ENCODE data around the gene ATXN7L1.

Gene ATXN7L1

GRCh38 chr7:105831302-105831620 is 45.1 kb downstream of the ATXN7L1 start:
- Histone ChIP-seq H3K27ac (ENCODE audit: low read length) (no peak overlapping the region), H3K4me2 (ENCODE audit: low read depth, low read length) (no peak overlapping the region), H3K36me3 (replicated peaks; ENCODE audit: insufficient read depth, low read length) (no peaks in the 10 kb centered on the region), H3K4me1 (ENCODE audit: low read length) (peaks cover 28% of the 10 kb centered on the region), H3K27me3 (replicated peaks; ENCODE audit: insufficient read depth, low read length) (no peaks in the 10 kb centered on the region), H2AFZ (ENCODE audit: low read length) (no peak overlapping the region), H3K9ac (ENCODE audit: low read length) (no peak overlapping the region), H4K20me1 (ENCODE audit: insufficient read depth, low read length) (no peaks in the 10 kb centered on the region), H3K9me2 (replicated peaks; ENCODE audit: insufficient read depth, low read length) (no peaks in the 10 kb centered on the region), H3K9me3 (replicated peaks; ENCODE audit: insufficient read depth, low read length) (no peaks in the 10 kb centered on the region), H3K79me2 (ENCODE audit: low read length) (no peaks in the 10 kb centered on the region), H3F3A (ENCODE audit: insufficient read depth, low read length) (peaks cover 10% of the 10 kb centered on the region), H3K4me3 (ENCODE audit: low read length) (no peak overlapping the region)
- no peak for DNase-seq
- TF ChIP-seq EZH2phosphoT487 (IDR thresholded peaks at IDR 0.05; ENCODE audit: low read length) (no peak), EZH2 (optimal IDR thresholded peaks at IDR 0.05; ENCODE audit: low read depth, low read length) (no peak), CTCF (IDR thresholded peaks at IDR 0.05; ENCODE audit: low read length) (no peak)

GRCh38 chr7:105830405-105831301 is 45.7 kb downstream of the ATXN7L1 start:
- Histone ChIP-seq H4K20me1 (ENCODE audit: insufficient read depth, low read length) (no peaks in the 10 kb centered on the region), H3K27me3 (replicated peaks; ENCODE audit: insufficient read depth, low read length) (no peaks in the 10 kb centered on the region), H3K4me3 (ENCODE audit: low read length) (no peak overlapping the region), H3K4me2 (ENCODE audit: low read depth, low read length) (no peak overlapping the region), H3K79me2 (ENCODE audit: low read length) (no peaks in the 10 kb centered on the region), H3K9ac (ENCODE audit: low read length) (no peak overlapping the region), H3K9me2 (replicated peaks; ENCODE audit: insufficient read depth, low read length) (no peaks in the 10 kb centered on the region), H3F3A (ENCODE audit: insufficient read depth, low read length) (peaks cover 10% of the 10 kb centered on the region), H3K4me1 (ENCODE audit: low read length) (peaks cover 28% of the 10 kb centered on the region), H3K36me3 (replicated peaks; ENCODE audit: insufficient read depth, low read length) (no peaks in the 10 kb centered on the region), H3K27ac (ENCODE audit: low read length) (no peak overlapping the region), H2AFZ (ENCODE audit: low read length) (no peak overlapping the region), H3K9me3 (replicated peaks; ENCODE audit: insufficient read depth, low read length) (no peaks in the 10 kb centered on the region)
- no peak for TF ChIP-seq CTCF (IDR thresholded peaks at IDR 0.05; ENCODE audit: low read length)
- TF ChIP-seq EZH2 (optimal IDR thresholded peaks at IDR 0.05; ENCODE audit: low read depth, low read length): no peak
- no peak for TF ChIP-seq EZH2phosphoT487 (IDR thresholded peaks at IDR 0.05; ENCODE audit: low read length)
- no peak for DNase-seq

- no peak overlapping the region for H2AFZ ChIP-seq (ENCODE audit: low read length)
Observed at GRCh38 chr7:105829681-105830322, 46.6 kb downstream of the ATXN7L1 start.

More at GRCh38 chr7:105829681-105830322, 46.6 kb downstream of the ATXN7L1 start:
- no peaks in the 10 kb centered on the region for H3K36me3 ChIP-seq (replicated peaks; ENCODE audit: insufficient read depth, low read length)
- no peaks in the 10 kb centered on the region for H3K9me2 ChIP-seq (replicated peaks; ENCODE audit: insufficient read depth, low read length)
- DNase-seq: no peak
- no peak overlapping the region for H3K4me3 ChIP-seq (ENCODE audit: low read length)
- no peaks in the 10 kb centered on the region for H3K9me3 ChIP-seq (replicated peaks; ENCODE audit: insufficient read depth, low read length)
- no peak overlapping the region for H3K27ac ChIP-seq (ENCODE audit: low read length)
- no peaks in the 10 kb centered on the region for H3K79me2 ChIP-seq (ENCODE audit: low read length)
- H3K9ac ChIP-seq (ENCODE audit: low read length): no peak overlapping the region
- H3K27me3 ChIP-seq (replicated peaks; ENCODE audit: insufficient read depth, low read length): no peaks in the 10 kb centered on the region
- peaks cover 10% of the 10 kb centered on the region for H3F3A ChIP-seq (ENCODE audit: insufficient read depth, low read length)
- H3K4me2 ChIP-seq (ENCODE audit: low read depth, low read length): no peak overlapping the region
- peaks cover 28% of the 10 kb centered on the region for H3K4me1 ChIP-seq (ENCODE audit: low read length)
- no peaks in the 10 kb centered on the region for H4K20me1 ChIP-seq (ENCODE audit: insufficient read depth, low read length)
- no peak for TF ChIP-seq EZH2 (optimal IDR thresholded peaks at IDR 0.05; ENCODE audit: low read depth, low read length)
- no peak for TF ChIP-seq EZH2phosphoT487 (IDR thresholded peaks at IDR 0.05; ENCODE audit: low read length)
- TF ChIP-seq CTCF (IDR thresholded peaks at IDR 0.05; ENCODE audit: low read length): no peak

All from MM.1S (cell line).